NCI-H82 treated with DMSO at 0.1 percent for 48 hours (cell line): ENCODE data around the gene FAM107B.
"Not testable (repeated sequence)": the region's sequence is repeated elsewhere in the genome, so short reads cannot be mapped to it uniquely, and the experiment has no call there.

ENCODE experiments used
- DNase-seq: peaks from one replicate; lab custom pipeline; 2025; ENCODE audit not compliant: unreplicated experiment; lab: John Stamatoyannopoulos, UW

FAM107B gene

GRCh38 chr10:14604181-14605142 is 170.2 kb downstream of the FAM107B start:
- DNase-seq = peak; percentile 25

- DNase-seq = no peak
Measured at GRCh38 chr10:14603534-14604102, 171.1 kb downstream of the FAM107B start.

GRCh38 chr10:14602807-14603533 is 171.7 kb downstream of the FAM107B start:
- no peak for DNase-seq

GRCh38 chr10:14601872-14602725 is 172.6 kb downstream of the FAM107B start:
- DNase-seq = no peak

DNA sequence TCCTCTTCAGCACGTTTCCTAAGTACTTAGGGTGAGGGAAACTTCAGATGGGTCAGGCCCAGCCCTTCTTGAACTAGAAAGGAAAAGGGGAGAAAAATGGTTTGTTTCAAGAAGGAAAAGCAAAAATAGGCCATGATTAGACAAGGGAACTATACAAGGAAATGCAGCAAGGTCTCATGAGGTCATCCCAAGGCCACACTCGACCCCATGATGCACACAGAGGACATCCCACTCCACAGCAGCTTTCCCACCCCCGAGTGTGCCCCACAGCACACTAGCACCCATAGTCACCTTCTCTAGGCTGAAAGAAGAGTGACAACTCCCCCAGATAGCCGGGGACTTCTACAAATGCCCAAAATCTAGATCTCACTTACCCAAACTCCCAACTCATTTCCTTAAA is 173.4 kb downstream of the FAM107B start:
- DNase-seq = no peak

DNA sequence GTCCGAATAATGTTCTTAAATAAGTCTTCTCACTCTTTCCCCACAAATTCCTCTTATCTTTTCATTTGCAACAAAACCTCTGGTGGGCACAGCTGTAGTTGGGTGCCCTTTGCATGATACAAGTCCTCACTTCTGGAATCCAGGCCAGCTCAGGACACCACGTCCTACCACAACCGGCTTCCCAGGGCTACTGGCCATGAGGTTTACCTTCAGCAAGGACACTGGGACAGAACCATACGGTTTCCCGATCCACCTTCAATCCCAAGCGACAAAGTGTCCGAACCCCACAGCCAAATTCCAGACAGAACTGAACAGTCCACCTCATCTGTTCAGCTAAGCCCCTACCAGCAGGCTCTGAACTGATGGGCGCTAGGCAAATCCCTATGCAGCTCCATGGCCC is 174.6 kb downstream of the FAM107B start:
- DNase-seq = no peak

DNA sequence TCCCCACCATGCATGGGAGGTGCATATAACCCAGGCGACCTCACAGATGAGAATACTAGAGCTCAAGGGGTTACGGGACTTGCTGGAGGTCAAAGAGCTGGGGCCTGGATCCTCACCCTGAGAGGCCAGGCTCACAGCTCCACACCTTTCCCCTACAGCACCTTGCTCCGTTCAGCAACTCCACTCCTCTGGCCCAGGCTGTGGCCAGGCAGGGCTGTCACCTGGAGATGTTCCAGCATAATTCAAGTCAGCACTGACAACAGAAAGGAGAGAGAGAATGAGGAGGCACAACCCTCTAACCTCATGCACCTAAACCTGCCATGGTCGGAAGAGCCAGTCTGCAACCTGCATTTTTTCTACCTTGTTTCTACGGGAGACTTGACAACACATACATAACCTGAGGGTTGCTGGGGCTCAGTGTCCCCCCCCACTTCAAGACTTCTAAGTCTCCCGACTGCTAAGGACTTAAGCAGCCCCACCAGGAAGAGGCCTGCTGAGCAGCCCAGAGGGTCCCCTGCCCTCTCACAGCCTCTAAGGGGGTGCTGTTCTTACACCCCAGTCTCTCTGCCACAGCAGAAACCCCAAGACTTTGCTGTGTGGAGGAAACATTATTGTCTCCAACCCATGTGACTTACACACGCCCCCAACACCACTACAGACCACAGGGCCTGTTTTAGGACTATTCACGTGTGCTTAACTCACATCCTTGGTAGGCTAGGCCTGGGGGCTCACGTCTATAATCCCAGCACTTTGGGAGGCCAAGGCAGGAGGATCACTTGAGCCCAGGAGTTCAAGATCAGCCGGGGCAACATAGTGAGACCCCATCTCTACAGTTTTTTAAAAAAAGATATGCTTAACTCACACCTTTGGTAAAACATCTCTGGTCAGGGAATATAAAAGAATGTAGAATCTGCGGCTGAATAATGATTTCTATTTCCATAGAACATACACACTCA is 175.6 kb downstream of the FAM107B start:
- no peak for DNase-seq

DNA sequence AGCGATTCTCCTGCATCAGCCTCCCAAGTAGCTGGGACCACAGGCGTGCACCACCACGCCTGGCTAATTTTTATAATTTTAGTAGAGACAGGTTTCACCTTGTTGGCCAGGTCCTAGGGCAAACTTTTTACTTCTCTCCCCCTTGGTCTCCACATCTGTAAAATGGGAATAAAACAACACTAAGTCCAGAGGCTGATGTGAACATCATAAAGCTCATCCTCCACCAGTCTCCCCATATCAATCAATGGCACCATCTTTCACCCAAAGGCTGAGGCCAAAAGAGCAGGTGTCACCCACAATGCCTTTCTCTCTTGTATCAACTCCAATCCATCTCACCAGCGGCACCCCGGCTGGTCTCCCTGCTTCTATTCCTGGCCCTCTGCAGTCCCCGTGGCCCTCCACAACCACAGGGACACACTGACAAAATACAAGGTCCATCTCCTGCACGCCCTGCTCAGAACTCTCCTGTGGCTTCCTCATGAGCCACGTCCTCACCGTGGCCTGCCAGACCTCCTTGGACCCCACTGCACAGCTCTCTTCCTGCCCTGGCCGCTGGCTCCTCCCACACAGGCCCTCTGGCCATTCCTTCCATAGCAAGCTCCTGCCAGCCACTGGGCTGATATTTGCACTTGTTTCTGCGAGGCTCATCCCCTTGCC is 179.0 kb downstream of the FAM107B start:
- no peak for DNase-seq

DNA sequence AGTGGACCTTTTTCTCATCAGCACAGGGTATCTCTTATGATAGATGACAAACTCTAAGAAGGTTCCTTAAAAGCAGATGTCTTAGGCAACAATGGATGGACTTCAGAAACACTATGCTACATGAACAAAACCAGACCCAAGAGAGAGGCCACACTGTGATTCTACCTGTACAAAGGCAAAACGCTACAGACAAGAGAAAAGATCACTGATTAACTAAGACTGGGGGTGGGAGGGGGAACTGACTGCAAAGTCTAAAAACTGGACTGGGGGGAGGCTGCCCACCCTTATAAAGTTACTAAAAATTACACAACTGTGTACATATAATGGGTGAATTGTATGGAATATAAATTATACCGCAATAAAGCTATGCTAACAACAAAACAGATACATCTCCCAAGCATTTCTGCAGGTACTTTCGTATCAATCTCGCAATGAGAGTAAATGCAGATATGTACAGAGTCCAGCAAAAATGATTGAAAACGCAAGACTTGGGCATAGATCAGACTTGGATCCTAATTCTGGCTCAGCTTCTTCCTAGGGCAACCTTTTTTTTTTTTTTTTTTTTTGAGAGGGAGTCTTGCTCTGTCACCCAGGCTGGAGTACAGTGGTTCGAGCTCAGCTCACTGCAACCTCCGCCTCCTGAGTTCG is 179.7 kb downstream of the FAM107B start:
- no peak for DNase-seq

DNA sequence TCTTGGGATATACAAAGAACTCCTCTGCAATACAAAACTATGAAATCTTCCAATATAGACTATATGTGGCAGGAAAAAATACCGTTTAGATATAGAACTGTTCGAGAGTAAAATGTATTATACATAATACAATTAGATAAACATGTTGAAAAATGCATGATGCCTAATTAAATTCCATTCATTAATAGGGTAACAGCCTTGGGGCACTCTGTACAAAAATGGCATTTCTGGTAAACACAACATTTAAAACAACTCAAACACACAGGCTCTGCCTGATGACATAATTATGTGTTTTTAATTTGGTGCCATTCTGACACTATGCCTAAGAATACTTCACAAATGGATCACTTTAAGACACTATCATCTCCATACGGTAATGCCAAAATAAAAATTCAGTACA is 180.9 kb downstream of the FAM107B start:
- DNase-seq = no peak

DNA sequence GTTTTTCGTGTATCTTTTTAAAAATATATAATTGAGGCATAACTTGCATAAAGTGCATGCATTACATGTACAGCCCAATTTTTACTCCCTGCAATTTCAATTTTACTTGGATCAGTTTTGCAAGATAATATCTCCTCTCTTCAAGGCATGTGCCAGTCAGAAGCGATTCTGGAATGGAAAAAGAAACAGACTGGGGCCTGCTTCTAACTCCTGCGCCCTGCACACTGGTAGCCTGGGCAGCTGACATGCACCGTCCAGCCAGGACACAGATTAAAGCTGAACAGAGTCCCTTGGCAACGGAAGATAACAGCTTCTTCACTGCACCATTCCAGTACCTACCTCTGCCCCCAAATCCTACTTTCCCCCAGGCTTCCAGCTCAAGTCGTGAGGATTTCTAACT is 182.1 kb downstream of the FAM107B start:
- DNase-seq = no peak

DNA sequence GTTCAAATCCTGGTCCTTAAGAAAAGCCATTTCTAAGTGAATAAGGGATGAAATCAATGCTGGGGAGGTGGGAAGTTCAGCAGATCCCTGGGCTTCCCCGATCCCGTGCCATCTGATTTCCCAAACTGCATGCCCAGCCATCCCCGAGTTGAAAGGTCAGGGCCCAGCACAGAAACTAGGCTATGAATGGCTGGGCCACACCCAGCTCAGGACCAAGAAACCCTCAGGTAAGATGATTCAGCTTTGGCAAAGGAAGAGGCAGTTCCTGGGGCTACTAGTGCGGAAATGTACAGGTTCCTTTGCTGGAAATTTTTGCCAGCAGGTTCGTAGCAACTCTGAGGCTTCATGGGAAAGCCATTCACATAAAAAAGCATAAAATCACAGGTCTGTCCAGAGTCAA is 182.7 kb downstream of the FAM107B start:
- no peak for DNase-seq

GRCh38 chr10:14588938-14589294 is 185.8 kb downstream of the FAM107B start:
- DNase-seq = not testable (repeated sequence)

GRCh38 chr10:14588084-14588937 is 186.4 kb downstream of the FAM107B start:
- DNase-seq = no peak

DNA sequence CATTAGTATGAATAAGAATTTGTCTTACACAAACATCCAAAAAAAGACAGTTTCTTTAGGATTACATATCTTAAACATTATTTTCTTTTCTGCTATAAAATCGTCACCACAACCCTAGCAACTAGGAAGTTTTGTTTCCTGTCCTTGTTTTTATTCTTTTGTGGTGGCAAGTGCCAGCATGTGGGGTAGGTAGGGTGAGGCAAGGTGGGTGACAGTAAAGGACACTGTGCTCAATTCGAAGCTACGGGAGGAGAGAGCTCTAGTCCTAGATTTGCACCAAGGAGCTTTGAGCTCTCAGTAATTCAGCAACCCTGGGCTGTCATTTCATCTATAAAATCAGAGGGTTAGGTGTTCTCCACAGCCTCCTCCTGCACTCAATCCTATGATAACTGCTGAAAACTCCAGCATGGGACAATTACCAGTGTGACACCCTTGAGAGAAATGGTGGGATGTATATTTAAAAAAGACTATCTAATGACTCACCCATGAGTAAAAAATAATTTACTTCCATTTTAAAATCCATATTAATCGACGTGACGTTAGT is 187.1 kb downstream of the FAM107B start:
- DNase-seq = no peak

DNA sequence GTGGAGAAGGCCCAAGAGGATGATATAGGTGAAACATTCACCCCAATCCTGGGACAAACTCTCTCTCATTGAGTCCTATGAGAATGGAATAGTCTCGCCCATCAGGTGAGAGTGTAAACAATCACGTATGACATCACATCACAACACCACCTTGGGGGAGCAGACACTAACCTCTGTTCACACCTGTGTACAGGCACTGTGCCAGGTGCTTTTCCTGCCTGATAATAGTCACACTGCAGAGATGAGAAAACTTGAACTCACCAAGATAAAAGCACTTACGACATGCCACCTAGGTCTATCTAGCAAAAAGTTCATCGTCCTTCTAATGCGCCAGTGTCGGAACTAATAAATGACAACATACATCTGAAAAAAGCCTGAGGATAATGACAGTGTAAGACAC is 187.8 kb downstream of the FAM107B start:
- no peak for DNase-seq

- DNase-seq = no peak
Measured at GRCh38 chr10:14585287-14586193, 189.2 kb downstream of the FAM107B start.
